Keratinocyte (primary cell): ENCODE results near the gene TRAK2. TPM values are rescaled to one million over a fixed set of nuclear protein-coding genes. Genes with fewer than 3 reads are reported as not detected.

ENCODE experiments used
- DNase-seq: peaks from one replicate; pipeline ENCODE4 v3.0.0-alpha.2; 2011; ENCODE audit warnings: low read depth, missing footprints, low spot score
- FAIRE-seq: peaks from 2 replicates; lab custom pipeline; 2011; peaks lifted over from hg19 to GRCh38; lab: Jason Lieb, UNC
- H2AFZ ChIP-seq: 2 replicates; pipeline ENCODE4 v1.6.0; 2012; ENCODE audit warnings: low read length, control low read depth, inconsistent platforms; ENCODE audit not compliant: control insufficient read depth
- H3K27ac ChIP-seq: 2 replicates; pipeline ENCODE4 v1.5.1; 2011; ENCODE audit warnings: low read length; ENCODE audit not compliant: control insufficient read depth, insufficient read depth
- H3K27me3 ChIP-seq: 3 replicates; pipeline ENCODE4 v1.6.0; 2011; ENCODE audit warnings: low read length; ENCODE audit not compliant: control insufficient read depth, insufficient read depth; ENCODE audit errors: extremely low read depth
- H3K36me3 ChIP-seq, 2 experiments: 2 replicates in 1 of 2; 3 replicates in 1 of 2; pipeline ENCODE4 v1.5.1; 2011; ENCODE audit warnings: low read length in 2 of 2, mild to moderate bottlenecking in 1 of 2; ENCODE audit not compliant: control insufficient read depth in 2 of 2, insufficient read depth in 2 of 2; ENCODE audit errors: extremely low read depth in 1 of 2
- H3K4me1 ChIP-seq: 3 replicates; pipeline ENCODE4 v1.5.1; 2011; ENCODE audit warnings: low read length; ENCODE audit not compliant: control insufficient read depth, insufficient read depth; ENCODE audit errors: extremely low read depth
- H3K4me2 ChIP-seq: 3 replicates; pipeline ENCODE4 v1.6.0; 2011; ENCODE audit warnings: low read depth, low read length; ENCODE audit not compliant: control insufficient read depth, insufficient read depth; ENCODE audit errors: extremely low read depth
- H3K4me3 ChIP-seq, 3 experiments: fragments of 200-600 bp in 1 of 3; sonication (generic) in 1 of 3; 2 replicates in 2 of 3; 3 replicates in 1 of 3; pipeline ENCODE4 v1.5.1; 2011 to 2016; ENCODE audit warnings: low read length in 3 of 3, mild to moderate bottlenecking in 3 of 3, control low read depth in 2 of 3, inconsistent platforms in 1 of 3, low read depth in 1 of 3, mixed read lengths in 1 of 3, mixed run types in 1 of 3, moderate library complexity in 1 of 3; ENCODE audit not compliant: control insufficient read depth in 2 of 3, insufficient read depth in 2 of 3; ENCODE audit errors: extremely low read depth in 1 of 3
- H3K79me2 ChIP-seq: 2 replicates; pipeline ENCODE4 v1.6.0; 2012; ENCODE audit warnings: low read length; ENCODE audit not compliant: control insufficient read depth, insufficient read depth
- H3K9ac ChIP-seq: 3 replicates; pipeline ENCODE4 v1.6.0; 2011; ENCODE audit warnings: low read length; ENCODE audit not compliant: control insufficient read depth, insufficient read depth; ENCODE audit errors: extremely low read depth
- H3K9me1 ChIP-seq: 3 replicates; pipeline ENCODE4 v1.6.0; 2011; ENCODE audit warnings: low read length; ENCODE audit not compliant: control insufficient read depth, insufficient read depth; ENCODE audit errors: extremely low read depth
- H3K9me3 ChIP-seq: 2 replicates; pipeline ENCODE4 v1.5.1; 2012; ENCODE audit warnings: low read depth, low read length; ENCODE audit not compliant: control insufficient read depth
- H4K20me1 ChIP-seq: 3 replicates; pipeline ENCODE4 v1.6.0; 2011; ENCODE audit warnings: low read length; ENCODE audit not compliant: control insufficient read depth, insufficient read depth; ENCODE audit errors: extremely low read depth
- EZH2 ChIP-seq: IDR thresholded peaks from one replicate; pipeline ENCODE4 v1.6.1; 2012; ENCODE audit warnings: inconsistent platforms, mild to moderate bottlenecking, low read length, moderate library complexity
- dilution Hi-C: fragments of 300-500 bp; cut with MboI; formaldehyde crosslinking; loops from one replicate; pipeline ENCODE4 v1.7.0; 2020; ENCODE audit warnings: low sequenced_read_pairs; ENCODE audit not compliant: extremely low pct_ligation_motif_present
- polyA plus RNA-seq, 5 experiments: library from polyadenylated mRNA; depleted of rRNA in 3 of 5; stranded (reverse) in 3 of 5; stranded (forward) in 1 of 5; unstranded in 1 of 5; fragments of >200 nt; gene quantifications; 1 replicate in 1 of 5; 2 replicates in 3 of 5; 3 replicates in 1 of 5; pipeline versions ENCODE4 v1.2.1 to v1.2.3, GENCODE V29; 2011 to 2012; ENCODE audit warnings: missing spikeins in 2 of 5, low read depth in 1 of 5, low replicate concordance in 1 of 5
- TF ChIP-seq, protein P1 (sequence below), 3 experiments: IDR thresholded peaks in 1 of 3; conservative IDR thresholded peaks in 1 of 3; optimal IDR thresholded peaks in 1 of 3; 2 replicates in 2 of 3; 3 replicates in 1 of 3; pipeline versions ENCODE3 to v1.5.1; 2011; ENCODE audit warnings: low read length in 3 of 3, mild to moderate bottlenecking in 3 of 3, moderate library complexity in 2 of 3, control low read depth in 1 of 3, inconsistent platforms in 1 of 3; ENCODE audit not compliant: insufficient read depth in 2 of 3; ENCODE audit errors: extremely low read depth in 1 of 3

TRAK2 gene
- polyA plus RNA-seq, 1 donor (not counting 4 experiments of a cell fraction or from before 2014, with no cell fraction given): 12.9 TPM

GRCh38 chr2:201419057-201419635 is 32.1 kb downstream of the TRAK2 start:
- DNase-seq (no peak), FAIRE-seq (no peak)
- Histone ChIP-seq H4K20me1 (no peaks in the 10 kb centered on the region), H3K4me3 (no peak overlapping the region), H3K4me1 (peaks cover 15% of the 10 kb centered on the region), H3K4me2 (no peak overlapping the region), H3K9me3 (no peaks in the 10 kb centered on the region), H3K27ac (no peak overlapping the region), H2AFZ (no peak overlapping the region), H3K27me3 (no peaks in the 10 kb centered on the region), H3K9me1 (no peaks in the 10 kb centered on the region), H3K9ac (no peak overlapping the region), H3K79me2 (peaks cover 6% of the 10 kb centered on the region), H3K36me3 (no peaks in the 10 kb centered on the region)
- TF ChIP-seq, protein P1, sequence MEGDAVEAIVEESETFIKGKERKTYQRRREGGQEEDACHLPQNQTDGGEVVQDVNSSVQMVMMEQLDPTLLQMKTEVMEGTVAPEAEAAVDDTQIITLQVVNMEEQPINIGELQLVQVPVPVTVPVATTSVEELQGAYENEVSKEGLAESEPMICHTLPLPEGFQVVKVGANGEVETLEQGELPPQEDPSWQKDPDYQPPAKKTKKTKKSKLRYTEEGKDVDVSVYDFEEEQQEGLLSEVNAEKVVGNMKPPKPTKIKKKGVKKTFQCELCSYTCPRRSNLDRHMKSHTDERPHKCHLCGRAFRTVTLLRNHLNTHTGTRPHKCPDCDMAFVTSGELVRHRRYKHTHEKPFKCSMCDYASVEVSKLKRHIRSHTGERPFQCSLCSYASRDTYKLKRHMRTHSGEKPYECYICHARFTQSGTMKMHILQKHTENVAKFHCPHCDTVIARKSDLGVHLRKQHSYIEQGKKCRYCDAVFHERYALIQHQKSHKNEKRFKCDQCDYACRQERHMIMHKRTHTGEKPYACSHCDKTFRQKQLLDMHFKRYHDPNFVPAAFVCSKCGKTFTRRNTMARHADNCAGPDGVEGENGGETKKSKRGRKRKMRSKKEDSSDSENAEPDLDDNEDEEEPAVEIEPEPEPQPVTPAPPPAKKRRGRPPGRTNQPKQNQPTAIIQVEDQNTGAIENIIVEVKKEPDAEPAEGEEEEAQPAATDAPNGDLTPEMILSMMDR (optimal IDR thresholded peaks at IDR 0.05 in 1 of 3, IDR thresholded peaks at IDR 0.05 in 1 of 3, conservative IDR thresholded peaks at IDR 0.05 in 1 of 3; ENCODE audit: extremely low read depth in 1 of 3, insufficient read depth in 2 of 3, low read length in 3 of 3): peak in 2 of 3 experiments; percentile 22 to 47
- TF ChIP-seq EZH2: no peak
- dilution Hi-C loops: no loop called here

- H3K4me1 ChIP-seq: peaks cover 8% of the 10 kb centered on the region
- H2AFZ ChIP-seq: no peak overlapping the region
- TF ChIP-seq, protein P1 (optimal IDR thresholded peaks at IDR 0.05 in 1 of 3, IDR thresholded peaks at IDR 0.05 in 1 of 3, conservative IDR thresholded peaks at IDR 0.05 in 1 of 3; ENCODE audit: extremely low read depth in 1 of 3, insufficient read depth in 2 of 3, low read length in 3 of 3): no peak
- no peak for TF ChIP-seq EZH2
- FAIRE-seq: no peak
- no peaks in the 10 kb centered on the region for H3K9me3 ChIP-seq
- no peak overlapping the region for H3K4me3 ChIP-seq
- no peaks in the 10 kb centered on the region for H3K27me3 ChIP-seq
- no peak overlapping the region for H3K27ac ChIP-seq
- dilution Hi-C loops: no loop called here
- no peak for DNase-seq
- peaks cover 9% of the 10 kb centered on the region for H3K79me2 ChIP-seq
- no peaks in the 10 kb centered on the region for H3K9me1 ChIP-seq
- H3K4me2 ChIP-seq: no peak overlapping the region
- H3K36me3 ChIP-seq: peaks cover 0 to 3% of the 10 kb centered on the region in 2 experiments
- H3K9ac ChIP-seq: no peak overlapping the region
- H4K20me1 ChIP-seq: no peaks in the 10 kb centered on the region
Observed at GRCh38 chr2:201415149-201415548, 36.1 kb downstream of the TRAK2 start.
